NB4 (cell line): ENCODE data around the gene A2ML1.

Source experiments
- CTCF ChIP-seq: IDR thresholded peaks from one replicate; pipeline ENCODE4 v1.5.1; 2012; ENCODE audit warnings: low read depth, low read length
- MAX ChIP-seq: IDR thresholded peaks from 2 replicates; pipeline ENCODE4 v1.6.1; 2011; ENCODE audit warnings: low read depth, low read length
- MYC ChIP-seq: IDR thresholded peaks from 2 replicates; pipeline ENCODE4 v1.6.1; 2011; ENCODE audit warnings: low read depth, low read length
- POLR2A ChIP-seq: IDR thresholded peaks from 2 replicates; pipeline ENCODE4 v1.6.1; 2011; ENCODE audit warnings: mild to moderate bottlenecking; ENCODE audit not compliant: insufficient read length; ENCODE audit errors: extremely low read depth

GRCh38 chr12:8779862-8780261 lies 42.6 kb upstream of the A2ML1 start:
- no peak for TF ChIP-seq POLR2A
- TF ChIP-seq CTCF, result no peak
- no peak for TF ChIP-seq MAX
- no peak for TF ChIP-seq MYC
